Vagina (tissue), 2 donors: ENCODE results near the gene SLC6A13.

Experiments used
- CTCF ChIP-seq, 3 experiments: fragments of 450-650 bp in 2 of 3; fragments of 200-600 bp in 1 of 3; sonication (generic) in 1 of 3; IDR thresholded peaks; one replicate each; pipeline ENCODE4 v1.5.1; 2017 to 2019; ENCODE audit warnings: antibody characterized with exemption in 3 of 3, mild to moderate bottlenecking in 2 of 3, moderate library complexity in 2 of 3
- POLR2A ChIP-seq, 2 donors: fragments of 450-650 bp; IDR thresholded peaks; one replicate each; pipeline ENCODE4 v1.6.1; 2017; ENCODE audit warnings: antibody characterized with exemption in 2 of 2, mild to moderate bottlenecking in 2 of 2, moderate library complexity in 2 of 2

GRCh38 chr12:238736-239398 is 23.8 kb downstream of the SLC6A13 start:
- TF ChIP-seq CTCF (IDR thresholded peaks at IDR 0.05) (no peak), POLR2A (IDR thresholded peaks at IDR 0.05) (no peak)
